ENCODE measurements around the gene COASY. TPM values are rescaled to one million over a fixed set of nuclear protein-coding genes. Genes with fewer than 3 reads are reported as not detected.
A peak's percentile ranks its signal among the peaks of the same experiment; 100 is the strongest.
"Not testable (repeated sequence)": the region's sequence is repeated elsewhere in the genome, so short reads cannot be mapped to it uniquely, and the experiment has no call there.

The COASY gene
- total RNA-seq, 6 experiments from 2014 or later, result 48.1 to 70.5 (median 60.9) TPM

DNA sequence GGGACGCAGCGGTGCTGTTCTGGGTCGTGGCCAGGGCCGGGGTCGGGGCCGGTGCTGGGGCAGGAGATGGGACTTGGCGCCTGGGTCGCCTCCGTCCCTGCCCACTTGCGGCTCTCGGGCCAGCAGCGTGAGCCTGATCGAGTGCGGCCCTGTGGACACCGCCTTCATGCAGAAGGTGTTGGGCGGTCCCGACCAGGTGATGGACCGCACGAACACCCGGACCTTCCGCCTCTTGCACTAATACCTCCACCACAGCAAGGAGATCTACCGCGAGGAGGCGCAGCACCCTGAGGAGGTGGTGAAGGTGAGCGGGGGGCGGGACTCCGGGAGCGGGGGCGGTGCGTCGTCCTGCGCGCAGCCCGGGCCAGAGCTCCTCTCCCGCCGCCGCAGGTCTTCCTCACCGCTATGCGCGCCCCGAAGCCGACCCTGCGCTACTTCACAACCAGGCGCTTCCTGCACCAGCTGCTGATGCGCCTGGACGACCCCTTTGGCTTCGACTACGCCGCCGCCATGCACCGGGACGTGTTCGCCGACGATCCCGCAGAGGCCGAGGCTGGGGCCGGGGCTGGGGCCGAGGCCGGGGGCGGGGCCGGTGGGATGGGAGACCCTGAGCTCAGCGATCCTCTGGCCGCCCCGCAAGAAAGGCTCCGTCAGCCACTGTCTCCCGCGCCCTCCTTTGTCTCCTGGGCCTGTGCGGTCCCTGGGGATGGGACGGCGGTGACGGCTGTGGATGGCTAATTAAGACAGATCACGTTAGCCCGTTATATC lies 13.7 kb upstream of the COASY start:
- Histone ChIP-seq H3K27me3 (no peaks in the 10 kb centered on the region), H3K4me1 (peaks cover 0 to 26% (median 12%) of the 10 kb centered on the region in 4 donors), H3K27ac (no peak overlapping the region), H3K4me3 (peak overlapping the region; percentile 36 to 48 (median 44)), H3K9me3 (no peaks in the 10 kb centered on the region), H3K36me3 (peaks cover 0 to 4% (median under 1%) of the 10 kb centered on the region in 4 donors)
- intact Hi-C loops (cut with DNase I), result no loop called here
- DNase-seq (peak; percentile 80 to 87 (median 85)), ATAC-seq (peak; percentile 75 to 85 (median 79))
- TF ChIP-seq POLR2A (IDR thresholded peaks at IDR 0.05) (no peak), CTCF (IDR thresholded peaks at IDR 0.05) (peak; percentile 36 to 53 (median 50))
- WGBS (ENCODE audit: insufficient coverage, low coverage, low lambda C conversion rate, missing lambda C conversion rate), result no CpG with 5 or more reads among the region's 74 CpGs

DNA sequence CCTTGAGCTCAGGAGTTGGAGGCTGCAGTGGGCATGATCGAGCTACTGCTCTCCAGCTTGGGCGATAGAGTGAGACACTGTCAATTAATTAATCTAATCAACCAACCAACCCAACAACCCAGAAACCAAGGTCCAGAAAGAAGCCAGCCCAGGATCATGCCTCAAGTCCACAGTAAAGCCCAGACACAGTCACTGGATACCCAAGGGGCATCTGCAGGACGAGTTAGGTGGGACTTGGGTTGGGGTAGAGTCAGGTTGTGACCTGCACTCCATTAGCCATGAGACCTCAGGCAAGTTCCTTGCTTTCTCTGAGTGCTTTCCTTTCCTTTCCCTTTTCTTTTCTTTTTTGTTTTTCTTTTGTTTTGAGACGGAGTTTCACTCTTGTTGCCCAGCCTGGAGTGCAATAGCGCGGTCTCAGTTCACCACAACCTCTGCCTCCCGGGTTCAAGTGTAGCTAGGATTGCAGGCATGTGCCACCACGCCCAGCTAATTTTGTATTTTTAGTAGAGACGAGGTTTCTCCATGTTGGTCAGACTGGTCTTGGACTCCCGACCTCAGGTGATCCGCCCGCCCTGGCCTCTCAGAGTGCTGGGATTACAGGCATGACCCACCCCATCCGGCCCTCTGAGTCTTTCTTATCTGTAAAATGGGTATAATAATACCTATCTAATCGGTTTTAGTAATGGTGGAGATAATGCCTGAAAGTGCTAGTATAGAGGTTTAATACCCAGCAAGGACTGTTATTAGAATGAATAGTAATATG lies 12.8 kb upstream of the COASY start:
- ATAC-seq, result no peak
- Histone ChIP-seq H3K36me3 (no peaks in the 10 kb centered on the region), H3K27me3 (no peaks in the 10 kb centered on the region), H3K9me3 (no peaks in the 10 kb centered on the region), H3K4me3 (no peak overlapping the region), H3K4me1 (peaks cover 0 to 29% (median 13%) of the 10 kb centered on the region in 4 donors), H3K27ac (no peak overlapping the region)
- intact Hi-C loops (cut with DNase I), result no loop called here
- no peak for TF ChIP-seq POLR2A (IDR thresholded peaks at IDR 0.05)
- no peak for TF ChIP-seq CTCF (IDR thresholded peaks at IDR 0.05)
- DNase-seq, result no peak
- 72% methylated on average over 12 of the region's 14 CpGs for WGBS (ENCODE audit: insufficient coverage, low coverage, low lambda C conversion rate, missing lambda C conversion rate)

- intact Hi-C loops (cut with DNase I); ATAC-seq; H3K27me3 ChIP-seq; H3K27ac ChIP-seq; DNase-seq; H3K36me3 ChIP-seq; H3K9me3 ChIP-seq: not testable (repeated sequence)
- H3K4me1 ChIP-seq, result peaks cover 0 to 22% (median 8%) of the 10 kb centered on the region in 4 donors
- peak within 1 kb of the TSS; percentile 89 to 92 (median 89) for H3K4me3 ChIP-seq
- no CpG with 5 or more reads among the region's 15 CpGs for WGBS (ENCODE audit: insufficient coverage, low coverage, low lambda C conversion rate, missing lambda C conversion rate)
Observed at GRCh38 chr17:42552736-42553135, 9.2 kb upstream of the COASY start, which contains the start of gene HSD17B1. Gene HSD17B1 (plus strand): TSS chr17:42552923. CDS start chr17:42552934, 11 bp downstream.

DNA sequence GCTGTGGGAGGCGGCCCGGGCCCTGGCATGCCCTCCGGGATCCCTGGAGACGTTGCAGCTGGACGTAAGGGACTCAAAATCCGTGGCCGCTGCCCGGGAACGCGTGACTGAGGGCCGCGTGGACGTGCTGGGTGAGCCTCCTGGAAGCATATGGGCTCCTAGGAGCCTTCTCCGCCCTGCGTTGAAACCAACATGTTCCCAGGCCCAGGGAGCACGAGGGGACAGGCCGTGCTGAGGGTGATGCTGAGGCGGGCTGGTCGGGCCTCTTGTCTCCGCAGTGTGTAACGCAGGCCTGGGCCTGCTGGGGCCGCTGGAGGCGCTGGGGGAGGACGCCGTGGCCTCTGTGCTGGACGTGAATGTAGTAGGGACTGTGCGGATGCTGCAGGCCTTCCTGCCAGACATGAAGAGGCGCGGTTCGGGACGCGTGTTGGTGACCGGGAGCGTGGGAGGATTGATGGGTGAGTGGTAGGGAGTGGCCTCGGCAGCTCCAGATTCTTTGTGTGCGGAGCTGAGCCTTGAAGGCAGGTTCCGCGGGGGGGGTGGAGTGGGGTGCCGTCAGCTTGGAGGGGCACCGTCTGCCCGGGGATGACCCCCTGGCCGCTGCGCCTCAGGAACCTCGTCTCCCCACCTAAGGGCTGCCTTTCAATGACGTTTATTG lies 8.7 kb upstream of the COASY start:
- intact Hi-C loops (cut with DNase I), result no loop called here
- DNase-seq (no peak), ATAC-seq (no peak)
- Histone ChIP-seq H3K4me1 (peaks cover 0 to 17% (median 5%) of the 10 kb centered on the region in 4 donors), H3K27ac (no peak overlapping the region), H3K4me3 (peak overlapping the region in 1 of 3 donors; percentile 89), H3K9me3 (no peaks in the 10 kb centered on the region), H3K36me3 (no peaks in the 10 kb centered on the region), H3K27me3 (no peaks in the 10 kb centered on the region)
- no peak for TF ChIP-seq CTCF (IDR thresholded peaks at IDR 0.05)
- no peak for TF ChIP-seq POLR2A (IDR thresholded peaks at IDR 0.05)
- 89% methylated on average over 6 of the region's 45 CpGs for whole genome bisulfite sequencing (ENCODE audit: insufficient coverage, low coverage, low lambda C conversion rate, missing lambda C conversion rate)

Data from right lobe of liver (tissue), 6 donors.